HCT116 (cell line): Measurements from ENCODE around the gene EYA2. TPM values are rescaled to one million over a fixed set of nuclear protein-coding genes. Genes with fewer than 3 reads are reported as not detected.

Experiments used
- ATAC-seq: fragments of 200-7000 bp; cut with Tn5 transposase; 2 replicates; pipeline ENCODE4 v1.9.1; 2020; ENCODE audit warnings: mild to moderate bottlenecking, moderate library complexity
- BruUV-seq: library from RNA; stranded (reverse); fragments of 400-500 nt; replicated peaks from 2 replicates; lab custom pipeline; 2021; lab: Mats Ljungman, UMichigan
- CTCF ChIA-PET: fragments of 300-600 bp; sonication (Branson Sonifier 250); formaldehyde crosslinking; loops from one replicate; lab custom pipeline; 2021; ENCODE audit warnings: antibody characterized with exemption; lab: Charles Lee
- POLR2A ChIA-PET: fragments of 300-600, 350-600 bp; sonication (Branson Sonifier 250); formaldehyde crosslinking; loops from one replicate; lab custom pipeline; 2021; ENCODE audit warnings: antibody characterized with exemption; lab: Charles Lee
- RAD21 ChIA-PET, 2 experiments: fragments of 300-600 bp; sonication (Branson Sonifier 250); formaldehyde crosslinking; loops; one replicate each; lab custom pipeline; 2023; ENCODE audit warnings: low total read pairs in 2 of 2; ENCODE audit not compliant: uncharacterized antibody in 2 of 2, unreplicated experiment in 2 of 2, low non-redundant PET in 1 of 2; lab: Charles Lee
- DNase-seq: peaks from one replicate; pipeline ENCODE4 v3.0.0-alpha.2; 2010; ENCODE audit warnings: low read depth, low spot score
- H2AFZ ChIP-seq: fragments of 200-600 bp; shearing (Covaris generic), sonication (generic); 2 replicates; pipeline ENCODE4 v1.6.1; 2017; ENCODE audit warnings: low read depth, mixed run types, mixed read lengths, antibody characterized with exemption, low read length; ENCODE audit not compliant: poor library complexity, severe bottlenecking
- H3K27ac ChIP-seq: 2 replicates; pipeline ENCODE4 v1.5.1; 2012; ENCODE audit warnings: low read depth, low read length
- H3K27me3 ChIP-seq: fragments of 200-600 bp; sonication (generic); 2 replicates; pipeline ENCODE4 v1.6.1; 2016; ENCODE audit warnings: mixed run types, low read length, mixed read lengths; ENCODE audit not compliant: insufficient read depth
- H3K36me3 ChIP-seq, 2 experiments: fragments of 200-500 bp in 1 of 2; fragments of 200-600 bp in 1 of 2; sonication (Bioruptor generic) in 1 of 2; sonication (generic) in 1 of 2; 2 replicates each; pipeline versions ENCODE4 v1.5.1 to v1.6.1; 2014 to 2016; ENCODE audit warnings: low read length in 2 of 2, inconsistent platforms in 1 of 2, mixed read lengths in 1 of 2, mixed run types in 1 of 2; ENCODE audit not compliant: insufficient read depth in 2 of 2, control insufficient read depth in 1 of 2
- H3K4me1 ChIP-seq, 2 experiments: fragments of 200-600 bp in 1 of 2; sonication (generic) in 1 of 2; 2 replicates each; pipeline versions ENCODE4 v1.5.1 to v1.6.1; 2012 to 2017; ENCODE audit warnings: low read length in 2 of 2, inconsistent platforms in 1 of 2, mild to moderate bottlenecking in 1 of 2, mixed read lengths in 1 of 2, mixed run types in 1 of 2, moderate library complexity in 1 of 2; ENCODE audit not compliant: insufficient read depth in 2 of 2, control insufficient read depth in 1 of 2
- H3K4me2 ChIP-seq: fragments of 200-600 bp; sonication (generic); 2 replicates; pipeline ENCODE4 v1.6.1; 2017; ENCODE audit warnings: mixed run types, low read length, mixed read lengths
- H3K4me3 ChIP-seq, 2 experiments: fragments of 200-600 bp in 1 of 2; sonication (generic) in 1 of 2; replicated peaks in 1 of 2; 2 replicates each; pipeline ENCODE4 v1.5.1; 2011 to 2016; ENCODE audit warnings: low read length in 2 of 2, control low read depth in 1 of 2, low read depth in 1 of 2, mild to moderate bottlenecking in 1 of 2, mixed read lengths in 1 of 2, mixed run types in 1 of 2
- H3K79me2 ChIP-seq: fragments of 200-600 bp; sonication (generic); 2 replicates; pipeline ENCODE4 v1.6.1; 2017; ENCODE audit warnings: mild to moderate bottlenecking, mixed run types, low read length, moderate library complexity, mixed read lengths; ENCODE audit not compliant: insufficient read depth
- H3K9ac ChIP-seq: fragments of 200-600 bp; sonication (generic); 2 replicates; pipeline ENCODE4 v1.6.1; 2016; ENCODE audit warnings: low read length, mixed read lengths
- H3K9me2 ChIP-seq: fragments of 200-600 bp; sonication (generic), shearing (Covaris generic); 2 replicates; pipeline ENCODE4 v1.6.1; 2017; ENCODE audit warnings: mixed run types, mild to moderate bottlenecking, moderate library complexity; ENCODE audit not compliant: insufficient read depth
- H3K9me3 ChIP-seq, 2 experiments: fragments of 200-500 bp in 1 of 2; fragments of 200-600 bp in 1 of 2; sonication (Bioruptor generic) in 1 of 2; sonication (generic) in 1 of 2; 2 replicates each; pipeline ENCODE4 v1.6.1; 2014 to 2017; ENCODE audit warnings: low read length in 2 of 2, mixed read lengths in 2 of 2, inconsistent platforms in 1 of 2, low read depth in 1 of 2, mild to moderate bottlenecking in 1 of 2, mixed run types in 1 of 2, moderate library complexity in 1 of 2; ENCODE audit not compliant: control insufficient read depth in 1 of 2, insufficient read depth in 1 of 2
- H4K20me1 ChIP-seq: fragments of 200-600 bp; sonication (generic), shearing (Covaris generic); 2 replicates; pipeline ENCODE4 v1.6.1; 2017; ENCODE audit warnings: mixed run types, mild to moderate bottlenecking, moderate library complexity; ENCODE audit not compliant: insufficient read depth
- CBX3 ChIP-seq: IDR thresholded peaks from 2 replicates; pipeline ENCODE4 v1.6.1; 2012; ENCODE audit warnings: low read depth
- ELF1 ChIP-seq: IDR thresholded peaks from 2 replicates; pipeline ENCODE4 v1.6.1; 2012; ENCODE audit warnings: low read depth, borderline replicate concordance
- FOSL1 ChIP-seq: IDR thresholded peaks from 2 replicates; pipeline ENCODE4 v1.6.1; 2012; ENCODE audit warnings: low read depth
- JUND ChIP-seq: IDR thresholded peaks from 2 replicates; pipeline ENCODE4 v1.6.1; 2012
- SIN3A ChIP-seq: IDR thresholded peaks from 2 replicates; pipeline ENCODE4 v1.6.1; 2012; ENCODE audit warnings: low read depth
- SP1 ChIP-seq: IDR thresholded peaks from 2 replicates; pipeline ENCODE4 v1.6.1; 2012; ENCODE audit warnings: low read depth
- TCF7L2 ChIP-seq: IDR thresholded peaks from 2 replicates; pipeline ENCODE4 v1.7.0; 2011; ENCODE audit warnings: borderline replicate concordance, inconsistent platforms; ENCODE audit not compliant: insufficient read depth, insufficient read length; ENCODE audit errors: extremely low read depth
- YY1 ChIP-seq: IDR thresholded peaks from 2 replicates; pipeline ENCODE4 v1.6.1; 2011; ENCODE audit warnings: low read length, low read depth, moderate library complexity, mild to moderate bottlenecking; ENCODE audit not compliant: insufficient replicate concordance; ENCODE audit errors: extremely low read depth
- ZFX ChIP-seq: fragments of 450-650 bp; IDR thresholded peaks from 2 replicates; pipeline ENCODE4 v1.6.1; 2017
- intact Hi-C: fragments of 100-400 bp; cut with micrococcal nuclease; formaldehyde crosslinking; loops from 2 replicates; pipeline ENCODE4 v1.10.0; 2022
- total RNA-seq: library from RNA; stranded (reverse); gene quantifications from one replicate; pipeline ENCODE4 v1.2.1, GENCODE V29; 2021; ENCODE audit not compliant: unreplicated experiment
- TF ChIP-seq, protein P1 (sequence below): IDR thresholded peaks from 2 replicates; pipeline ENCODE4 v1.6.1; 2012; ENCODE audit warnings: low read depth
- TF ChIP-seq, protein P2 (sequence below): IDR thresholded peaks from 2 replicates; pipeline ENCODE4 v1.6.1; 2012
- TF ChIP-seq, protein P3 (sequence below): IDR thresholded peaks from 2 replicates; pipeline ENCODE4 v1.6.1; 2012

Gene EYA2
- total RNA-seq, 1 experiment from 2014 or later = not detected

DNA sequence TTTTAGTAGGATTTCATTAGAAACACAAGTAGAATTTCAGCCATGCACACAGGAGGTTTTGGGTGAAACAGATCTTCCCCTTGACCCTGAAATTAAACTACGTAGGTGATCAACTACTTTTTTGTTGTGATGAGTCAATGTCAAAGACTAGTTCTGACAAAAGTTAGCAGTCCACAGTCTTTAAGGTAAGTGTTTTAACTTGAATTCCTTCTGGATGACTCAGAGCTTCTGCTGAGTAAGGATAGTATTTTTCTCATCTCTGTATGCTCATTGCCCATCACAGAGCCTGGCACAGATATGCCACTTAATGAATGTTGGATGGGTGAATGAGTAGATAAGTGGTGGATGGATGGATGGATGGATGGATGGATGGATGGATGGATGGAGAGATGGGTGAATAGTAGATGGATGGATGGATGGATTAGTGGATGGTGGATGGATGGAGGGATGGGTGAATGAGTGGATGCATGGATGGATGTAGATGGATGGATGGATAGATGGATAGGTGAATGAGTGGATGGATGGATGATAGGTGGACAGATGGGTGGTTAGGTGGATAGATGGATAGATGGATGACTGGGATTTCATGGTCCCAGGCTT lies 296.5 kb downstream of the EYA2 start:
- Histone ChIP-seq H3K27ac (no peak overlapping the region), H3K79me2 (no peaks in the 10 kb centered on the region), H3K36me3 (no peaks in the 10 kb centered on the region), H3K9me3 (no peaks in the 10 kb centered on the region), H3K9me2 (no peaks in the 10 kb centered on the region), H4K20me1 (no peaks in the 10 kb centered on the region), H3K4me3 (no peak overlapping the region), H3K9ac (no peak overlapping the region), H3K4me1 (peaks cover 0 to 17% of the 10 kb centered on the region in 2 experiments; a peak in 2 of 4 replicates), H3K4me2 (peak overlapping the region; percentile 45), H2AFZ (no peak overlapping the region), H3K27me3 (no peaks in the 10 kb centered on the region; the same call in 1 of the 2 replicates)
- intact Hi-C loops = no loop called here
- POLR2A ChIA-PET = no interaction called here
- no peak for DNase-seq
- no TSS peak for BruUV-seq
- ATAC-seq = peak; percentile 63
- TF ChIP-seq, protein P1, sequence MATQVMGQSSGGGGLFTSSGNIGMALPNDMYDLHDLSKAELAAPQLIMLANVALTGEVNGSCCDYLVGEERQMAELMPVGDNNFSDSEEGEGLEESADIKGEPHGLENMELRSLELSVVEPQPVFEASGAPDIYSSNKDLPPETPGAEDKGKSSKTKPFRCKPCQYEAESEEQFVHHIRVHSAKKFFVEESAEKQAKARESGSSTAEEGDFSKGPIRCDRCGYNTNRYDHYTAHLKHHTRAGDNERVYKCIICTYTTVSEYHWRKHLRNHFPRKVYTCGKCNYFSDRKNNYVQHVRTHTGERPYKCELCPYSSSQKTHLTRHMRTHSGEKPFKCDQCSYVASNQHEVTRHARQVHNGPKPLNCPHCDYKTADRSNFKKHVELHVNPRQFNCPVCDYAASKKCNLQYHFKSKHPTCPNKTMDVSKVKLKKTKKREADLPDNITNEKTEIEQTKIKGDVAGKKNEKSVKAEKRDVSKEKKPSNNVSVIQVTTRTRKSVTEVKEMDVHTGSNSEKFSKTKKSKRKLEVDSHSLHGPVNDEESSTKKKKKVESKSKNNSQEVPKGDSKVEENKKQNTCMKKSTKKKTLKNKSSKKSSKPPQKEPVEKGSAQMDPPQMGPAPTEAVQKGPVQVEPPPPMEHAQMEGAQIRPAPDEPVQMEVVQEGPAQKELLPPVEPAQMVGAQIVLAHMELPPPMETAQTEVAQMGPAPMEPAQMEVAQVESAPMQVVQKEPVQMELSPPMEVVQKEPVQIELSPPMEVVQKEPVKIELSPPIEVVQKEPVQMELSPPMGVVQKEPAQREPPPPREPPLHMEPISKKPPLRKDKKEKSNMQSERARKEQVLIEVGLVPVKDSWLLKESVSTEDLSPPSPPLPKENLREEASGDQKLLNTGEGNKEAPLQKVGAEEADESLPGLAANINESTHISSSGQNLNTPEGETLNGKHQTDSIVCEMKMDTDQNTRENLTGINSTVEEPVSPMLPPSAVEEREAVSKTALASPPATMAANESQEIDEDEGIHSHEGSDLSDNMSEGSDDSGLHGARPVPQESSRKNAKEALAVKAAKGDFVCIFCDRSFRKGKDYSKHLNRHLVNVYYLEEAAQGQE = no peak
- TF ChIP-seq FOSL1 = peak; percentile 31; the same call in 1 of the 2 replicates
- CTCF ChIA-PET = interaction anchor here (1.2 kb wide), 1 partner anchor 438 kb away, joined by 4 read pairs; no protein-coding TSS in a partner anchor
- RAD21 ChIA-PET = no interaction called here

DNA sequence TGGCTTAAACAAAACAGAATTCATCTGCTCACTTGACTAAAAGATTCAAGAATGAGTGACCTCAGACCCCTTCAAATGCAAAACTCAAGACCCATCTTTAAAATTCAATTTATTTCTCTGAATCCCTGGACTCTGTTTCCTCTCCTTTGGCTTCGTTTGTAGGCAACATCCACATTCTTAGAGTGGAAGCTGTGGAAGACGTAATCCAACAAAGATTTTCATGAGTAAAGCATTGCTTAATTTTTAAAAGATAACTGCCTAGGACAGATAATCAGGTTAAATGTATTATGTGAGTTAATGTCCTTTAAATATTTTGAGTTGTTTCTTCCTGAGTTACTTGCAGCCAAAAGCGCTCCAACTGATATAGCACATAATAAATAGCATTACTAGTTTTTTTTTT lies 297.3 kb downstream of the EYA2 start:
- Histone ChIP-seq H3K4me2 (no peak overlapping the region), H3K36me3 (no peaks in the 10 kb centered on the region), H3K9me3 (no peaks in the 10 kb centered on the region), H3K4me3 (no peak overlapping the region), H3K9ac (no peak overlapping the region), H3K9me2 (no peaks in the 10 kb centered on the region), H3K4me1 (peaks cover 2 to 23% of the 10 kb centered on the region in 2 experiments; a peak in 3 of 4 replicates), H3K27ac (no peak overlapping the region), H2AFZ (no peak overlapping the region), H3K27me3 (no peaks in the 10 kb centered on the region; the same call in 1 of the 2 replicates), H3K79me2 (no peaks in the 10 kb centered on the region), H4K20me1 (no peaks in the 10 kb centered on the region)
- DNase-seq = no peak
- CTCF ChIA-PET = interaction anchor here (1.2 kb wide), 1 partner anchor 439 kb away, joined by 4 read pairs; no protein-coding TSS in a partner anchor
- ATAC-seq = no peak
- POLR2A ChIA-PET = no interaction called here
- RAD21 ChIA-PET = no interaction called here
- BruUV-seq = no TSS peak
- intact Hi-C loops = no loop called here
- TF ChIP-seq ELF1 (no peak), CBX3 (no peak), SP1 (no peak), TCF7L2 (no peak), JUND (no peak), YY1 (no peak), SIN3A (no peak), ZFX (no peak)
- TF ChIP-seq, protein P2, sequence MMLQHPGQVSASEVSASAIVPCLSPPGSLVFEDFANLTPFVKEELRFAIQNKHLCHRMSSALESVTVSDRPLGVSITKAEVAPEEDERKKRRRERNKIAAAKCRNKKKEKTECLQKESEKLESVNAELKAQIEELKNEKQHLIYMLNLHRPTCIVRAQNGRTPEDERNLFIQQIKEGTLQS = no peak
- TF ChIP-seq, protein P1 = no peak
- TF ChIP-seq, protein P3, sequence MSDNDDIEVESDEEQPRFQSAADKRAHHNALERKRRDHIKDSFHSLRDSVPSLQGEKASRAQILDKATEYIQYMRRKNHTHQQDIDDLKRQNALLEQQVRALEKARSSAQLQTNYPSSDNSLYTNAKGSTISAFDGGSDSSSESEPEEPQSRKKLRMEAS = no peak
